Karpas-422 (cell line): ENCODE results near the gene CRY1. TPM values are rescaled to one million over a fixed set of nuclear protein-coding genes. Genes with fewer than 3 reads are reported as not detected.

ENCODE experiments used
- DNase-seq: peaks from one replicate; pipeline ENCODE4 v3.0.0-alpha.2; 2015
- H2AFZ ChIP-seq: fragments of 200-600 bp; sonication (generic); 2 replicates; pipeline ENCODE4 v1.6.1; 2014; ENCODE audit warnings: antibody characterized with exemption, low read length, mixed read lengths
- H3K27ac ChIP-seq: fragments of 200-600 bp; sonication (generic); 2 replicates; pipeline ENCODE4 v1.5.1; 2014; ENCODE audit warnings: mild to moderate bottlenecking, low read length, moderate library complexity
- H3K27me3 ChIP-seq: fragments of 200-600 bp; sonication (generic); 2 replicates; pipeline ENCODE4 v1.6.1; 2014; ENCODE audit warnings: low read length, mixed read lengths
- H3K36me3 ChIP-seq: fragments of 200-600 bp; sonication (generic); 2 replicates; pipeline ENCODE4 v1.6.1; 2014; ENCODE audit warnings: low read length, mixed read lengths; ENCODE audit not compliant: insufficient read depth
- H3K4me1 ChIP-seq: fragments of 200-600 bp; sonication (generic); 2 replicates; pipeline ENCODE4 v1.6.1; 2014; ENCODE audit warnings: mild to moderate bottlenecking, low read length, mixed read lengths
- H3K4me2 ChIP-seq: fragments of 200-600 bp; sonication (generic); 2 replicates; pipeline ENCODE4 v1.6.1; 2014; ENCODE audit warnings: low read length, low read depth, mild to moderate bottlenecking; ENCODE audit not compliant: poor library complexity, severe bottlenecking
- H3K4me3 ChIP-seq: fragments of 200-600 bp; sonication (generic); 2 replicates; pipeline ENCODE4 v1.5.1; 2014; ENCODE audit warnings: mild to moderate bottlenecking, antibody characterized with exemption, low read length, mixed read lengths
- H3K79me2 ChIP-seq: fragments of 200-600 bp; sonication (generic); 2 replicates; pipeline ENCODE4 v1.6.1; 2014; ENCODE audit warnings: mild to moderate bottlenecking, low read length, mixed read lengths
- H3K9ac ChIP-seq: fragments of 200-600 bp; sonication (generic); 2 replicates; pipeline ENCODE4 v1.6.0; 2014; ENCODE audit warnings: low read length
- H3K9me2 ChIP-seq: fragments of 200-600 bp; sonication (generic), shearing (Covaris generic); replicated peaks from 2 replicates; pipeline ENCODE4 v1.6.0; 2014; ENCODE audit warnings: mild to moderate bottlenecking, low read length, moderate library complexity; ENCODE audit not compliant: insufficient read depth
- H3K9me3 ChIP-seq: fragments of 300-700, 200-600 bp; sonication (generic); 2 replicates; pipeline ENCODE4 v1.6.1; 2014; ENCODE audit warnings: low read length, mixed read lengths
- H4K20me1 ChIP-seq: fragments of 200-600 bp; sonication (generic); 2 replicates; pipeline ENCODE4 v1.6.1; 2014; ENCODE audit warnings: mild to moderate bottlenecking, antibody characterized with exemption, low read length, low read depth; ENCODE audit not compliant: insufficient read depth
- total RNA-seq: library from RNA; depleted of rRNA; stranded (reverse); fragments of >200 nt; shearing (Covaris generic); gene quantifications from 2 replicates; pipeline ENCODE4 v1.2.3, GENCODE V29; 2014; ENCODE audit warnings: low replicate concordance

Gene CRY1
- total RNA-seq, 1 experiment from 2014 or later: not detected

DNA sequence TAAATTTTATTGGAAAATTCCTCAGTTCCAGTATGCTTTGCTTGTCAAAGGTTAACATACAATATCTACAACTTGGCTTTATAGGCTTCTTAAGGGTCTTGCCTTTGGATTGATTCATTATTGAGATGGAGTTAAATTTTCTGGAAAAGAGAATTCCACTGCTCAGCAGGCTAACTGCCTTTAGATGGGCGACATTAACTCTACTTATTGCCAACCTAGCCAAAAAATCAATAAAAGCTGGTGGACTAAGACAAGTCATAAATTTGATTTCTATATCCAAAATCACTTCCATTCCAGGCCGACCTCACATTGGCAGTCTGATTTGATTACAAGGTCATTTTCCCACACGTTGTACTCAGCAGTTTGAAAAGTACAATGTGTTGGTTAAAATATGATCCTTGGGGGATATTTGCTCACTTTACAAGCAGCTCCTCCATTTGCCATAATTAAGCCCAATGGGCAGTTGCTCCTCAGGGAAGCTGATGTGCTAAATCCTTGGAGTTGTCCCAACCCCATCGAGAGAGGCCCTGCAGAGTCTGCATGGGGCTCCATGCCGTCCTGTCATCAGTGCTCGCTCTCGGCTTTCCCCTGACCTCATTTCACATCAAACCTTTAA lies 36.1 kb upstream of the CRY1 start:
- no peaks in the 10 kb centered on the region for H3K4me1 ChIP-seq
- H2AFZ ChIP-seq: no peak overlapping the region
- H3K9ac ChIP-seq: no peak overlapping the region
- no peaks in the 10 kb centered on the region for H3K9me2 ChIP-seq
- no peaks in the 10 kb centered on the region for H3K9me3 ChIP-seq
- no peaks in the 10 kb centered on the region for H4K20me1 ChIP-seq
- no peaks in the 10 kb centered on the region for H3K27me3 ChIP-seq
- H3K4me2 ChIP-seq: no peak overlapping the region
- H3K36me3 ChIP-seq: no peaks in the 10 kb centered on the region
- H3K4me3 ChIP-seq: no peak overlapping the region
- no peak overlapping the region for H3K27ac ChIP-seq
- no peak for DNase-seq
- H3K79me2 ChIP-seq: no peaks in the 10 kb centered on the region

GRCh38 chr12:107127482-107128430 lies 34.4 kb upstream of the CRY1 start:
- Histone ChIP-seq H3K9me2 (no peaks in the 10 kb centered on the region), H3K27me3 (no peaks in the 10 kb centered on the region), H3K4me1 (no peaks in the 10 kb centered on the region), H3K27ac (no peak overlapping the region), H3K79me2 (no peaks in the 10 kb centered on the region), H3K9ac (no peak overlapping the region), H3K9me3 (no peaks in the 10 kb centered on the region), H3K36me3 (no peaks in the 10 kb centered on the region), H2AFZ (no peak overlapping the region), H4K20me1 (no peaks in the 10 kb centered on the region), H3K4me3 (no peak overlapping the region), H3K4me2 (no peak overlapping the region)
- no peak for DNase-seq

DNA sequence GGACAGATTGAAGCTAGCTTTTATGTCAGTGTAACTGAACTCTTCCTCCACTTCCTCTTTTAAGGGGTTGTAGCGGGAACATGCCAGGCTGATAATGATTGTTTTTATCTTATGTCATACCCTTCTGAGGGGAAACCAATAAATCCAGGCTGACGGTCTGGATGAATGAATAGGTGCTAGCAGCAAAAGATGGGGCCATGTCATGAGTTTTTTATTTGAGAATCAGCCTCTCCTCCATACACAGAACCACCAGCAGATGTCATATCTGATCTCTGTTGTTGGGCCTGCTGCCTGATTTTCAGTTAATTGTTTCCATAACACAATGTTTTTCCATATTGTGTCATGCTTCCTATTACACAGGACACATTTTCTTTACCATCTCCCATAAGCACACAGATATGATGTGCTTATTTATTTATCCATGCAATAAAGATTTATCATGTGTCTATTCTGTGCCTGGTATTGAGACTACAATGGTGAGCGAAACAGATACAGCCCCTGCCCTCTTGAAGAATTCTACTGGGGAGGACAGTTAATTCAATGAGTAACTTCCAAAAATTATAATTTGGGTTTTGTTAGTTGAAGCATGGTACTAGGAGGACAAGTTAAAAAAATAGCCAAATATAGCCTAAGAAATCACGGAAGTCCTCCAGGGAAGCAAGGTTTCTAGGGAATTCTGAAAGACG lies 33.6 kb upstream of the CRY1 start:
- DNase-seq: no peak
- no peaks in the 10 kb centered on the region for H3K79me2 ChIP-seq
- H3K4me3 ChIP-seq: no peak overlapping the region
- no peaks in the 10 kb centered on the region for H3K9me3 ChIP-seq
- H3K27me3 ChIP-seq: no peaks in the 10 kb centered on the region
- no peak overlapping the region for H3K27ac ChIP-seq
- H3K9ac ChIP-seq: no peak overlapping the region
- H2AFZ ChIP-seq: no peak overlapping the region
- no peaks in the 10 kb centered on the region for H3K36me3 ChIP-seq
- no peak overlapping the region for H3K4me2 ChIP-seq
- no peaks in the 10 kb centered on the region for H3K9me2 ChIP-seq
- H4K20me1 ChIP-seq: no peaks in the 10 kb centered on the region
- no peaks in the 10 kb centered on the region for H3K4me1 ChIP-seq

- no peak overlapping the region for H3K9ac ChIP-seq
- H3K9me2 ChIP-seq: no peaks in the 10 kb centered on the region
- H2AFZ ChIP-seq: no peak overlapping the region
- no peaks in the 10 kb centered on the region for H3K27me3 ChIP-seq
- H3K9me3 ChIP-seq: no peaks in the 10 kb centered on the region
- H4K20me1 ChIP-seq: no peaks in the 10 kb centered on the region
- no peak overlapping the region for H3K27ac ChIP-seq
- no peaks in the 10 kb centered on the region for H3K79me2 ChIP-seq
- no peak overlapping the region for H3K4me3 ChIP-seq
- DNase-seq: no peak
- H3K4me1 ChIP-seq: no peaks in the 10 kb centered on the region
- H3K4me2 ChIP-seq: no peak overlapping the region
- H3K36me3 ChIP-seq: no peaks in the 10 kb centered on the region
Observed at GRCh38 chr12:107125833-107126232, 32.5 kb upstream of the CRY1 start.

DNA sequence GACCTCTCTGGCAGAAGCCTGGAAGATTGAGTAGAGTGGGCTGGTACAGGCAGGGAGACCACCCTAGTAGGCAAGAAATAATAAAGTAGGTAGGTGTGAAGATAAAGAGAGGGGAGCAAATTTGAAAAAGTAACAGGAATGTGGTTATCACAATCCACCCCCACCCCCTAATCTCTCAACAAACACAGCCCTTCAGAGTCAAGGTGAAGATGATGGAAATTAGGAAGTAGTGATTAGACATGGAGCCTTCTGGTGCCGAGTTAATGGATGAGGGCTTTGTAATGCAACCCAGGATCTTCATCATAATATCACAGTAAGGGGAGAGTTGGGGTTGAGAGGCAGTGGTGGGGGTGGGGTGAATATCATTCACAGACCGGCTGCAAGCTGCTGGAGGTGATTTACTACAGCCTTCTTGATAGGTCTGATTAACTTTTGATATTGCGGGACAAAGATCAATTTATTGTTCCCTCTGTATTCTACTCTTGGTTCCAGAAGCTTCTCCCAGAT lies 29.2 kb upstream of the CRY1 start:
- Histone ChIP-seq H3K4me2 (no peak overlapping the region), H3K4me1 (no peaks in the 10 kb centered on the region), H3K79me2 (no peaks in the 10 kb centered on the region), H3K27ac (no peak overlapping the region), H4K20me1 (no peaks in the 10 kb centered on the region), H3K27me3 (no peaks in the 10 kb centered on the region), H3K36me3 (no peaks in the 10 kb centered on the region), H3K9me3 (no peaks in the 10 kb centered on the region), H3K9me2 (no peaks in the 10 kb centered on the region), H3K9ac (no peak overlapping the region), H2AFZ (no peak overlapping the region), H3K4me3 (no peak overlapping the region)
- DNase-seq: no peak

GRCh38 chr12:107119091-107119490 lies 25.7 kb upstream of the CRY1 start:
- Histone ChIP-seq H3K27ac (no peak overlapping the region), H3K9me2 (no peaks in the 10 kb centered on the region), H3K27me3 (no peaks in the 10 kb centered on the region), H3K4me3 (no peak overlapping the region), H3K9me3 (no peaks in the 10 kb centered on the region), H2AFZ (no peak overlapping the region), H3K9ac (no peak overlapping the region), H3K4me2 (no peak overlapping the region), H3K79me2 (no peaks in the 10 kb centered on the region), H3K4me1 (peaks cover 11% of the 10 kb centered on the region), H3K36me3 (no peaks in the 10 kb centered on the region), H4K20me1 (no peaks in the 10 kb centered on the region)
- DNase-seq: no peak

- Histone ChIP-seq H3K36me3 (no peaks in the 10 kb centered on the region), H3K4me2 (no peak overlapping the region), H3K9me3 (no peaks in the 10 kb centered on the region), H3K79me2 (no peaks in the 10 kb centered on the region), H2AFZ (no peak overlapping the region), H3K4me1 (peaks cover 11% of the 10 kb centered on the region), H3K27me3 (no peaks in the 10 kb centered on the region), H3K9ac (no peak overlapping the region), H4K20me1 (no peaks in the 10 kb centered on the region), H3K9me2 (no peaks in the 10 kb centered on the region), H3K27ac (no peak overlapping the region), H3K4me3 (no peak overlapping the region)
- DNase-seq: no peak
Observed at GRCh38 chr12:107118624-107119023, 25.3 kb upstream of the CRY1 start.

- Histone ChIP-seq H3K9ac (no peak overlapping the region), H4K20me1 (no peaks in the 10 kb centered on the region), H3K4me2 (no peak overlapping the region), H2AFZ (no peak overlapping the region), H3K4me3 (no peak overlapping the region), H3K79me2 (no peaks in the 10 kb centered on the region), H3K9me2 (no peaks in the 10 kb centered on the region), H3K27ac (no peak overlapping the region), H3K27me3 (no peaks in the 10 kb centered on the region), H3K4me1 (peaks cover 11% of the 10 kb centered on the region), H3K9me3 (no peaks in the 10 kb centered on the region), H3K36me3 (no peaks in the 10 kb centered on the region)
- peak; percentile 58 for DNase-seq
Observed at GRCh38 chr12:107115119-107115518, 21.8 kb upstream of the CRY1 start.
